OCI-LY7 (cell line): Measurements from ENCODE around the gene TSTD2. TPM values are rescaled to one million over a fixed set of nuclear protein-coding genes. Genes with fewer than 3 reads are reported as not detected.

Experiments
- BruUV-seq: library from RNA; stranded (reverse); fragments of 400-500 nt; replicated peaks from 2 replicates; lab custom pipeline; 2021; lab: Mats Ljungman, UMichigan
- CTCF ChIA-PET: fragments of 300-600 bp; sonication (Branson Sonifier 250); formaldehyde crosslinking; loops from one replicate; lab custom pipeline; 2022; ENCODE audit warnings: antibody characterized with exemption; ENCODE audit not compliant: unreplicated experiment; lab: Charles Lee
- POLR2A ChIA-PET: fragments of 300-600 bp; sonication (Branson Sonifier 250); formaldehyde crosslinking; loops from one replicate; lab custom pipeline; 2022; ENCODE audit warnings: antibody characterized with exemption; lab: Charles Lee
- DNase-seq: peaks from one replicate; pipeline ENCODE4 v3.0.0-alpha.2; 2015; ENCODE audit warnings: low spot score
- H2AFZ ChIP-seq: fragments of 200-600 bp; sonication (generic), shearing (Covaris generic); 2 replicates; pipeline ENCODE4 v1.6.1; 2014; ENCODE audit warnings: mild to moderate bottlenecking, antibody characterized with exemption, low read length, moderate library complexity
- H3K27ac ChIP-seq: fragments of 200-600 bp; sonication (generic); 2 replicates; pipeline ENCODE4 v1.5.1; 2014; ENCODE audit warnings: mixed run types, low read depth, mild to moderate bottlenecking, moderate library complexity, low read length, inconsistent platforms; ENCODE audit not compliant: poor library complexity, severe bottlenecking
- H3K36me3 ChIP-seq: fragments of 200-600 bp; sonication (generic); 2 replicates; pipeline ENCODE4 v1.6.1; 2014; ENCODE audit warnings: mild to moderate bottlenecking, antibody characterized with exemption, low read length, moderate library complexity, mixed read lengths; ENCODE audit not compliant: insufficient read depth
- H3K4me1 ChIP-seq: fragments of 200-600 bp; sonication (generic); 2 replicates; pipeline ENCODE4 v1.5.1; 2014; ENCODE audit warnings: mild to moderate bottlenecking, low read length; ENCODE audit not compliant: insufficient read depth, poor library complexity, severe bottlenecking
- H3K4me2 ChIP-seq: fragments of 200-600 bp; sonication (generic); 2 replicates; pipeline ENCODE4 v1.6.1; 2014; ENCODE audit warnings: mild to moderate bottlenecking, low read length
- H3K4me3 ChIP-seq: fragments of 200-600 bp; sonication (generic); 2 replicates; pipeline ENCODE4 v1.5.1; 2014; ENCODE audit warnings: mild to moderate bottlenecking, low read depth, low read length; ENCODE audit not compliant: poor library complexity, severe bottlenecking
- H3K79me2 ChIP-seq: fragments of 200-600 bp; sonication (generic); 2 replicates; pipeline ENCODE4 v1.6.1; 2016; ENCODE audit warnings: low read depth, mild to moderate bottlenecking, low read length, moderate library complexity, mixed read lengths; ENCODE audit not compliant: insufficient read depth
- H3K9me2 ChIP-seq: fragments of 200-600 bp; sonication (generic); 2 replicates; pipeline ENCODE4 v1.6.1; 2016; ENCODE audit warnings: mild to moderate bottlenecking, low read length, mixed read lengths; ENCODE audit not compliant: insufficient read depth
- H3K9me3 ChIP-seq: fragments of 200-600 bp; sonication (generic); 2 replicates; pipeline ENCODE4 v1.6.1; 2014; ENCODE audit warnings: mild to moderate bottlenecking, mixed run types, low read length, mixed read lengths
- H4K20me1 ChIP-seq: fragments of 200-600 bp; sonication (generic); 2 replicates; pipeline ENCODE4 v1.6.1; 2014; ENCODE audit warnings: mild to moderate bottlenecking, antibody characterized with exemption, low read length, moderate library complexity, mixed read lengths; ENCODE audit not compliant: insufficient read depth
- EZH2phosphoT487 ChIP-seq: fragments of 200-600 bp; sonication (generic); IDR thresholded peaks from 2 replicates; pipeline ENCODE4 v1.6.1; 2018; ENCODE audit warnings: low read depth, borderline replicate concordance, mild to moderate bottlenecking, mixed run types, antibody characterized with exemption, low read length, moderate library complexity, mixed read lengths
- intact Hi-C: fragments of 100-400 bp; cut with micrococcal nuclease; formaldehyde crosslinking; loops from one replicate; pipeline ENCODE4 v1.10.0; 2022; ENCODE audit not compliant: unreplicated experiment
- total RNA-seq, 2 experiments: library from RNA; depleted of rRNA in 1 of 2; stranded (reverse); fragments of >200 nt in 1 of 2; shearing (Covaris generic) in 1 of 2; gene quantifications; 2 replicates each; pipeline ENCODE4 v1.2.3, GENCODE V29; 2014 to 2022
- TF ChIP-seq, protein P1 (sequence below): fragments of 200-600 bp; sonication (generic); conservative IDR thresholded peaks from 2 replicates; pipeline ENCODE4 v1.5.1; 2014; ENCODE audit warnings: mild to moderate bottlenecking, antibody characterized with exemption, low read length, moderate library complexity, mixed read lengths

Gene TSTD2
- total RNA-seq, 2 experiments from 2014 or later, result 17.1 to 22.0 TPM

GRCh38 chr9:97573482-97574073 is 59.6 kb downstream of the TSTD2 start:
- Histone ChIP-seq H3K4me1 (no peaks in the 10 kb centered on the region), H3K9me2 (no peaks in the 10 kb centered on the region), H2AFZ (no peak overlapping the region), H3K9me3 (no peaks in the 10 kb centered on the region), H3K4me3 (no peak overlapping the region), H3K27ac (no peak overlapping the region), H3K79me2 (no peaks in the 10 kb centered on the region), H3K4me2 (no peak overlapping the region), H3K36me3 (no peaks in the 10 kb centered on the region), H4K20me1 (no peaks in the 10 kb centered on the region)
- BruUV-seq, result no TSS peak
- TF ChIP-seq, protein P1, sequence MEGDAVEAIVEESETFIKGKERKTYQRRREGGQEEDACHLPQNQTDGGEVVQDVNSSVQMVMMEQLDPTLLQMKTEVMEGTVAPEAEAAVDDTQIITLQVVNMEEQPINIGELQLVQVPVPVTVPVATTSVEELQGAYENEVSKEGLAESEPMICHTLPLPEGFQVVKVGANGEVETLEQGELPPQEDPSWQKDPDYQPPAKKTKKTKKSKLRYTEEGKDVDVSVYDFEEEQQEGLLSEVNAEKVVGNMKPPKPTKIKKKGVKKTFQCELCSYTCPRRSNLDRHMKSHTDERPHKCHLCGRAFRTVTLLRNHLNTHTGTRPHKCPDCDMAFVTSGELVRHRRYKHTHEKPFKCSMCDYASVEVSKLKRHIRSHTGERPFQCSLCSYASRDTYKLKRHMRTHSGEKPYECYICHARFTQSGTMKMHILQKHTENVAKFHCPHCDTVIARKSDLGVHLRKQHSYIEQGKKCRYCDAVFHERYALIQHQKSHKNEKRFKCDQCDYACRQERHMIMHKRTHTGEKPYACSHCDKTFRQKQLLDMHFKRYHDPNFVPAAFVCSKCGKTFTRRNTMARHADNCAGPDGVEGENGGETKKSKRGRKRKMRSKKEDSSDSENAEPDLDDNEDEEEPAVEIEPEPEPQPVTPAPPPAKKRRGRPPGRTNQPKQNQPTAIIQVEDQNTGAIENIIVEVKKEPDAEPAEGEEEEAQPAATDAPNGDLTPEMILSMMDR, result no peak
- TF ChIP-seq EZH2phosphoT487, result no peak
- DNase-seq, result no peak
- intact Hi-C loops, result no loop called here
- CTCF ChIA-PET, result no interaction called here
- POLR2A ChIA-PET, result no interaction called here

DNA sequence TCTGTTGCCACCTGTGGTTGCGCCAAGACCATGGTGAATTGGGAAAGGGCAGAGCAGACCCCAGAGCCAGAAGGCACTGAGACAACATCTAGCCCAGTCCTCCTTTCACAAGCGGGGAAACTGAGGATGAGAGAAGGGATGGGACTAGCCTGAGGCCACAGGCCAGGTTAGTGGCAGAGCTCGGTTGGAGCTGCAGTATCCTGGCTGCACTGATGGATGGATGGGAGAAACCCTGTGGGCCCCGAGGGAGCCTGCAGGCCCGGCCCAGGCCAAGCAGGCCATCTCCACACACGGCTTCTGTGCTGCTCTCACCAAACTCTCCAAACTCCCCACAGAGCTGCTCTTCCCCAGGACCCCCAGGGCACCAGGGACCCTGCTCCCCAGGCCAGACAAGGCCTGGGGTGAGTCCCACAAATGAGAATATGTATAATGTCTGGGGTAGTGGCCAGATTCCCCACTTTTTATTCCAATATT is 60.2 kb downstream of the TSTD2 start:
- Histone ChIP-seq H3K4me3 (no peak overlapping the region), H3K27ac (no peak overlapping the region), H3K9me3 (no peaks in the 10 kb centered on the region), H4K20me1 (no peaks in the 10 kb centered on the region), H2AFZ (no peak overlapping the region), H3K9me2 (no peaks in the 10 kb centered on the region), H3K36me3 (no peaks in the 10 kb centered on the region), H3K4me2 (no peak overlapping the region), H3K79me2 (no peaks in the 10 kb centered on the region), H3K4me1 (no peaks in the 10 kb centered on the region)
- TF ChIP-seq, protein P1, result no peak
- no peak for TF ChIP-seq EZH2phosphoT487
- DNase-seq, result no peak
- intact Hi-C loops, result no loop called here
- POLR2A ChIA-PET, result no interaction called here
- no TSS peak for BruUV-seq
- CTCF ChIA-PET, result no interaction called here

- no peak overlapping the region for H2AFZ ChIP-seq
- H3K9me2 ChIP-seq, result no peaks in the 10 kb centered on the region
- no peaks in the 10 kb centered on the region for H3K36me3 ChIP-seq
- H3K79me2 ChIP-seq, result no peaks in the 10 kb centered on the region
- intact Hi-C loops, result no loop called here
- H4K20me1 ChIP-seq, result no peaks in the 10 kb centered on the region
- H3K9me3 ChIP-seq, result no peaks in the 10 kb centered on the region
- H3K4me1 ChIP-seq, result no peaks in the 10 kb centered on the region
- H3K4me3 ChIP-seq, result no peak overlapping the region
- H3K4me2 ChIP-seq, result no peak overlapping the region
- no peak overlapping the region for H3K27ac ChIP-seq
- no TSS peak for BruUV-seq
- TF ChIP-seq, protein P1, result no peak
- TF ChIP-seq EZH2phosphoT487, result no peak
- DNase-seq, result no peak
- ChIA-PET POLR2A (no interaction called here), CTCF (no interaction called here)
These were observed 60.8 kb downstream of the TSTD2 start for GRCh38 chr9:97572196-97572891.
